Hematopoietic multipotent progenitor cell treated with erythropoietin and hydrocortisone succinate and interleukin-3 and kit ligand, for 6 days (in vitro differentiated cells): ENCODE measurements around the gene PRPF6.

Experiments used
- DNase-seq: peaks from one replicate; pipeline ENCODE4 v3.0.0-alpha.2; 2015

PRPF6 gene

GRCh38 chr20:63980806-63981728 lies at the start of gene PRPF6:
Gene PRPF6, plus strand, starts transcription at chr20:63981132. Its CDS starts 114 bp downstream, at chr20:63981246.
- peak; percentile 99 for DNase-seq

- DNase-seq, result no peak
Observed at GRCh38 chr20:63931735-63932134, 49.2 kb upstream of the PRPF6 start.

- DNase-seq, result no peak
Observed at GRCh38 chr20:63932606-63933160, 48.2 kb upstream of the PRPF6 start.

- no peak for DNase-seq
Observed at GRCh38 chr20:63933646-63934045, 47.3 kb upstream of the PRPF6 start.

GRCh38 chr20:63934271-63935068 lies 46.5 kb upstream of the PRPF6 start:
- DNase-seq, result no peak

- no peak for DNase-seq
Observed at GRCh38 chr20:63935447-63935846, 45.5 kb upstream of the PRPF6 start.

- DNase-seq, result no peak
Observed at GRCh38 chr20:63937596-63937995, 43.3 kb upstream of the PRPF6 start.

GRCh38 chr20:63939061-63939935 lies 41.6 kb upstream of the PRPF6 start:
- DNase-seq, result no peak

GRCh38 chr20:63940071-63940471 lies 40.9 kb upstream of the PRPF6 start:
- no peak for DNase-seq

GRCh38 chr20:63940472-63941266 lies 40.3 kb upstream of the PRPF6 start:
- DNase-seq, result no peak

GRCh38 chr20:63941282-63942081 lies 39.5 kb upstream of the PRPF6 start:
- peak; percentile 95 for DNase-seq

- peak; percentile 72 for DNase-seq
Observed at GRCh38 chr20:63942250-63942951, 38.5 kb upstream of the PRPF6 start.

- no peak for DNase-seq
Observed at GRCh38 chr20:63942969-63943807, 37.7 kb upstream of the PRPF6 start.

GRCh38 chr20:63943808-63944077 lies 37.2 kb upstream of the PRPF6 start:
- no peak for DNase-seq

GRCh38 chr20:63944078-63944941 lies 36.6 kb upstream of the PRPF6 start:
- no peak for DNase-seq

- DNase-seq, result no peak
Observed at GRCh38 chr20:63945031-63945658, 35.8 kb upstream of the PRPF6 start.
